Ectodermal cell (in vitro differentiated cells): ENCODE measurements around the gene SLCO4A1.

Experiments used
- H3K27ac ChIP-seq: 2 replicates; pipeline ENCODE4 v1.7.0; 2013; ENCODE audit warnings: mild to moderate bottlenecking, low read depth, low read length; ENCODE audit not compliant: insufficient read depth, poor library complexity, severe bottlenecking
- H3K27me3 ChIP-seq: 2 replicates; pipeline ENCODE4 v1.7.0; 2013; ENCODE audit warnings: mild to moderate bottlenecking, low read length; ENCODE audit not compliant: insufficient read depth, control insufficient read depth, poor library complexity, severe bottlenecking
- H3K36me3 ChIP-seq: one replicate; pipeline ENCODE4 v1.7.0; 2013; ENCODE audit warnings: low read length; ENCODE audit not compliant: control insufficient read depth, insufficient read depth
- H3K4me1 ChIP-seq: one replicate; pipeline ENCODE4 v1.7.0; 2013; ENCODE audit warnings: low read length; ENCODE audit not compliant: control insufficient read depth, insufficient read depth
- H3K4me3 ChIP-seq: 2 replicates; pipeline ENCODE4 v1.7.0; 2013; ENCODE audit warnings: low read depth, low read length, control low read depth; ENCODE audit not compliant: insufficient read depth
- H3K9me3 ChIP-seq: 2 replicates; pipeline ENCODE4 v1.7.0; 2013; ENCODE audit warnings: mild to moderate bottlenecking, low read length, moderate library complexity; ENCODE audit not compliant: control insufficient read depth
- WGBS, 2 experiments: methylation state at CpG; one replicate each; pipeline ENCODE4 v1.1.7; 2013; ENCODE audit warnings: missing lambda C conversion rate in 2 of 2; 5-methylcytosine and 5-hydroxymethylcytosine counted together

SLCO4A1 gene

GRCh38 chr20:62606551-62607201 is 35.6 kb upstream of the SLCO4A1 start:
- Histone ChIP-seq H3K4me1 (peaks cover 9% of the 10 kb centered on the region), H3K36me3 (no peaks in the 10 kb centered on the region), H3K4me3 (no peak overlapping the region), H3K27me3 (no peaks in the 10 kb centered on the region), H3K9me3 (no peaks in the 10 kb centered on the region), H3K27ac (no peak overlapping the region)
- 75 to 76% methylated on average over 31 of the region's 31 CpGs for WGBS, 2 experiments

- Histone ChIP-seq H3K27ac (no peak overlapping the region), H3K27me3 (no peaks in the 10 kb centered on the region), H3K36me3 (no peaks in the 10 kb centered on the region), H3K4me3 (no peak overlapping the region), H3K9me3 (no peaks in the 10 kb centered on the region), H3K4me1 (peaks cover 8% of the 10 kb centered on the region)
- WGBS, 2 experiments, result 93 to 94% methylated on average over 21 of the region's 21 CpGs
These were observed 34.7 kb upstream of the SLCO4A1 start for GRCh38 chr20:62607366-62608217.

GRCh38 chr20:62608218-62608565 is 34.1 kb upstream of the SLCO4A1 start:
- Histone ChIP-seq H3K27me3 (no peaks in the 10 kb centered on the region), H3K27ac (no peak overlapping the region), H3K4me1 (peaks cover 2% of the 10 kb centered on the region), H3K9me3 (no peaks in the 10 kb centered on the region), H3K4me3 (no peak overlapping the region), H3K36me3 (no peaks in the 10 kb centered on the region)
- 91 to 94% methylated on average over 13 to 14 of the region's 14 CpGs for WGBS, 2 experiments

- Histone ChIP-seq H3K4me1 (no peaks in the 10 kb centered on the region), H3K27me3 (no peaks in the 10 kb centered on the region), H3K9me3 (no peaks in the 10 kb centered on the region), H3K4me3 (no peak overlapping the region), H3K36me3 (no peaks in the 10 kb centered on the region), H3K27ac (no peak overlapping the region)
- 94 to 95% methylated on average over 11 of the region's 11 CpGs for whole genome bisulfite sequencing, 2 experiments
These were observed 33.0 kb upstream of the SLCO4A1 start for GRCh38 chr20:62609279-62609720.

GRCh38 chr20:62609811-62610757 is 32.2 kb upstream of the SLCO4A1 start:
- Histone ChIP-seq H3K4me3 (no peak overlapping the region), H3K27me3 (no peaks in the 10 kb centered on the region), H3K36me3 (no peaks in the 10 kb centered on the region), H3K9me3 (no peaks in the 10 kb centered on the region), H3K27ac (no peak overlapping the region), H3K4me1 (no peaks in the 10 kb centered on the region)
- WGBS, 2 experiments, result 92 to 93% methylated on average over 22 of the region's 22 CpGs

GRCh38 chr20:62611012-62611411 is 31.3 kb upstream of the SLCO4A1 start:
- H3K27me3 ChIP-seq, result no peaks in the 10 kb centered on the region
- no peaks in the 10 kb centered on the region for H3K9me3 ChIP-seq
- no peak overlapping the region for H3K27ac ChIP-seq
- no peak overlapping the region for H3K4me3 ChIP-seq
- H3K36me3 ChIP-seq, result no peaks in the 10 kb centered on the region
- WGBS, 2 experiments, result 93% methylated on average over 2 of the region's 2 CpGs
- no peaks in the 10 kb centered on the region for H3K4me1 ChIP-seq

- Histone ChIP-seq H3K9me3 (no peaks in the 10 kb centered on the region), H3K4me3 (no peak overlapping the region), H3K27me3 (no peaks in the 10 kb centered on the region), H3K27ac (no peak overlapping the region), H3K4me1 (no peaks in the 10 kb centered on the region), H3K36me3 (no peaks in the 10 kb centered on the region)
- 91% methylated on average over 19 of the region's 19 CpGs for WGBS, 2 experiments
These were observed 30.5 kb upstream of the SLCO4A1 start for GRCh38 chr20:62611819-62612218.

- H3K27ac ChIP-seq, result no peak overlapping the region
- no peak overlapping the region for H3K4me3 ChIP-seq
- no peaks in the 10 kb centered on the region for H3K4me1 ChIP-seq
- H3K9me3 ChIP-seq, result no peaks in the 10 kb centered on the region
- no peaks in the 10 kb centered on the region for H3K36me3 ChIP-seq
- H3K27me3 ChIP-seq, result no peaks in the 10 kb centered on the region
- 89 to 91% methylated on average over 36 of the region's 36 CpGs for WGBS, 2 experiments
These were observed 28.0 kb upstream of the SLCO4A1 start for GRCh38 chr20:62614085-62614960.

- Histone ChIP-seq H3K9me3 (no peaks in the 10 kb centered on the region), H3K4me3 (no peak overlapping the region), H3K36me3 (no peaks in the 10 kb centered on the region), H3K4me1 (no peaks in the 10 kb centered on the region), H3K27me3 (no peaks in the 10 kb centered on the region), H3K27ac (no peak overlapping the region)
- WGBS, 2 experiments, result 95% methylated on average over 34 of the region's 34 CpGs
These were observed 27.2 kb upstream of the SLCO4A1 start for GRCh38 chr20:62614961-62615680.
